ENCODE data around the gene GRIN2B.

DNA sequence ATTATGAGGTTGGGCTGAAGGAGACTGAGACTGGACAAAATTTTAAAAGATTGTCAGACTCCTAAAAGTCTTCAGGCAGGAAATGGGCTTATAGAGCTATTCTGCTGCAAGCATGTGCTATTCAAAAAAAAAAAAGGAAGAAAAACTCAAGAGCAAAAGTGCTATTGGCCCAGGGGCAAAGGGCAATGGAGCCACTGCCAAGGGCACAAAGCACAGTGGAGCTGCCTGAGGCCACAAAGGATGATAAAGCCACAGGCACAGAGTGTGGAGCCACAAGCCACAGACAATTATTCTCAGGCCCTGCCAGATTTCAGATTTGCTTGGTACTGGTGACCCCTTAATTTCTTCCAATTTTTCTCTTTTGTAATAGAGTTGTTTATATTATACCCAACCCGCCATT, 29.6 kb upstream of the GRIN2B start:
- TF ChIP-seq, protein P1, sequence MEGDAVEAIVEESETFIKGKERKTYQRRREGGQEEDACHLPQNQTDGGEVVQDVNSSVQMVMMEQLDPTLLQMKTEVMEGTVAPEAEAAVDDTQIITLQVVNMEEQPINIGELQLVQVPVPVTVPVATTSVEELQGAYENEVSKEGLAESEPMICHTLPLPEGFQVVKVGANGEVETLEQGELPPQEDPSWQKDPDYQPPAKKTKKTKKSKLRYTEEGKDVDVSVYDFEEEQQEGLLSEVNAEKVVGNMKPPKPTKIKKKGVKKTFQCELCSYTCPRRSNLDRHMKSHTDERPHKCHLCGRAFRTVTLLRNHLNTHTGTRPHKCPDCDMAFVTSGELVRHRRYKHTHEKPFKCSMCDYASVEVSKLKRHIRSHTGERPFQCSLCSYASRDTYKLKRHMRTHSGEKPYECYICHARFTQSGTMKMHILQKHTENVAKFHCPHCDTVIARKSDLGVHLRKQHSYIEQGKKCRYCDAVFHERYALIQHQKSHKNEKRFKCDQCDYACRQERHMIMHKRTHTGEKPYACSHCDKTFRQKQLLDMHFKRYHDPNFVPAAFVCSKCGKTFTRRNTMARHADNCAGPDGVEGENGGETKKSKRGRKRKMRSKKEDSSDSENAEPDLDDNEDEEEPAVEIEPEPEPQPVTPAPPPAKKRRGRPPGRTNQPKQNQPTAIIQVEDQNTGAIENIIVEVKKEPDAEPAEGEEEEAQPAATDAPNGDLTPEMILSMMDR (IDR thresholded peaks at IDR 0.05; ENCODE audit: low read length): no peak
- TF ChIP-seq EZH2 (IDR thresholded peaks at IDR 0.05; ENCODE audit: borderline replicate concordance, low read length): no peak

All from OCI-LY1 (cell line).